Testis (tissue), 2 donors: Measurements from ENCODE around the gene CLDND2.

Experiments
- POLR2A ChIP-seq: fragments of 450-650 bp; IDR thresholded peaks from one replicate; pipeline ENCODE4 v1.6.1; 2017; ENCODE audit warnings: antibody characterized with exemption, mild to moderate bottlenecking, moderate library complexity
- TF ChIP-seq, protein P1 (sequence below), 3 experiments: fragments of 450-650 bp in 2 of 3; fragments of 200-600 bp in 1 of 3; sonication (generic) in 1 of 3; IDR thresholded peaks; one replicate each; pipeline ENCODE4 v1.5.1; 2016 to 2019; ENCODE audit warnings: antibody characterized with exemption in 3 of 3, mild to moderate bottlenecking in 2 of 3, moderate library complexity in 1 of 3

GRCh38 chr19:51337861-51338562, 30.8 kb downstream of the CLDND2 start:
- TF ChIP-seq, protein P1, sequence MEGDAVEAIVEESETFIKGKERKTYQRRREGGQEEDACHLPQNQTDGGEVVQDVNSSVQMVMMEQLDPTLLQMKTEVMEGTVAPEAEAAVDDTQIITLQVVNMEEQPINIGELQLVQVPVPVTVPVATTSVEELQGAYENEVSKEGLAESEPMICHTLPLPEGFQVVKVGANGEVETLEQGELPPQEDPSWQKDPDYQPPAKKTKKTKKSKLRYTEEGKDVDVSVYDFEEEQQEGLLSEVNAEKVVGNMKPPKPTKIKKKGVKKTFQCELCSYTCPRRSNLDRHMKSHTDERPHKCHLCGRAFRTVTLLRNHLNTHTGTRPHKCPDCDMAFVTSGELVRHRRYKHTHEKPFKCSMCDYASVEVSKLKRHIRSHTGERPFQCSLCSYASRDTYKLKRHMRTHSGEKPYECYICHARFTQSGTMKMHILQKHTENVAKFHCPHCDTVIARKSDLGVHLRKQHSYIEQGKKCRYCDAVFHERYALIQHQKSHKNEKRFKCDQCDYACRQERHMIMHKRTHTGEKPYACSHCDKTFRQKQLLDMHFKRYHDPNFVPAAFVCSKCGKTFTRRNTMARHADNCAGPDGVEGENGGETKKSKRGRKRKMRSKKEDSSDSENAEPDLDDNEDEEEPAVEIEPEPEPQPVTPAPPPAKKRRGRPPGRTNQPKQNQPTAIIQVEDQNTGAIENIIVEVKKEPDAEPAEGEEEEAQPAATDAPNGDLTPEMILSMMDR (IDR thresholded peaks at IDR 0.05), result no peak
- no peak for TF ChIP-seq POLR2A
